Large intestine (tissue), 3 donors: ENCODE data around the gene LY9. TPM values are rescaled to one million over a fixed set of nuclear protein-coding genes. Genes with fewer than 3 reads are reported as not detected.

Experiments used
- DNase-seq, 2 donors: peaks; one replicate each; pipeline versions ENCODE4 v3.0.0 to v3.0.0-alpha.2; 2013
- H3K27ac ChIP-seq: one replicate; pipeline ENCODE4 v1.5.1; 2013; ENCODE audit warnings: low read length
- H3K27me3 ChIP-seq: 2 replicates; pipeline ENCODE4 v1.6.1; 2013; ENCODE audit warnings: low read length; ENCODE audit not compliant: control insufficient read depth, insufficient read depth
- H3K36me3 ChIP-seq: 2 replicates; pipeline ENCODE4 v1.6.1; 2013; ENCODE audit warnings: low read length; ENCODE audit not compliant: control insufficient read depth, insufficient read depth
- H3K4me1 ChIP-seq: one replicate; pipeline ENCODE4 v1.6.1; 2013; ENCODE audit warnings: low read length; ENCODE audit not compliant: control insufficient read depth, insufficient read depth
- H3K4me3 ChIP-seq: one replicate; pipeline ENCODE4 v1.5.1; 2013; ENCODE audit warnings: low read length
- H3K9me3 ChIP-seq: one replicate; pipeline ENCODE4 v1.6.1; 2013; ENCODE audit warnings: mild to moderate bottlenecking, low read depth, low read length, moderate library complexity; ENCODE audit not compliant: control insufficient read depth
- WGBS: methylation state at CpG from one replicate; pipeline ENCODE4 v1.1.5; 2013; ENCODE audit warnings: low lambda C conversion rate; ENCODE audit not compliant: insufficient coverage; 5-methylcytosine and 5-hydroxymethylcytosine counted together
- polyA plus RNA-seq: library from polyadenylated mRNA; unstranded; fragments of 120-200 nt; gene quantifications from one replicate; pipeline ENCODE4 v1.2.1, GENCODE V29; 2013

The LY9 gene
- polyA plus RNA-seq, 1 donor: 0.72 TPM

GRCh38 chr1:160846281-160846680 lies 50.3 kb downstream of the LY9 start:
- no peak for DNase-seq
- Histone ChIP-seq H3K4me3 (no peak overlapping the region), H3K4me1 (peaks cover 5% of the 10 kb centered on the region), H3K36me3 (no peaks in the 10 kb centered on the region), H3K9me3 (peaks cover 3% of the 10 kb centered on the region), H3K27me3 (no peaks in the 10 kb centered on the region), H3K27ac (no peak overlapping the region)
- WGBS: 91% methylated on average over 4 of the region's 12 CpGs

DNA sequence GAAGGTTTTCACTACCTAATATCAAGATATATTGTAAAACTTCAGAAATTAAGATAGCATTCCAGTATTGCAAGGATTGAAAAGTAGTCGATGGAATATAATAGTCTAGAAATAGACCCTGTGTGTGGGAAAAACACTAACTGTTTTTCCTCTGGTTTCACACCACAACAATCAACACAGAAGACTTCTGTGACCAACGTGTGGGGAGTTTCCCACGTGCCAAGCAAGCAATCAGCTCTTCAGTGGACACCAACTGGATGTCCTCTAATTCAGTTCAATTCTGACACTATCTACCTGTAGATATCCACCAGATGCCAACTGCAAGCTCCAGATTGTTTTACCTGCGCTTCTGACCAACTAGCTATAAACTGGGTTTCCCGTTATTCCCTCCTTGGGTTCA lies 54.6 kb downstream of the LY9 start:
- WGBS: no CpG with 5 or more reads among the region's 5 CpGs
- Histone ChIP-seq H3K36me3 (no peaks in the 10 kb centered on the region), H3K4me3 (no peak overlapping the region), H3K9me3 (no peaks in the 10 kb centered on the region), H3K27me3 (no peaks in the 10 kb centered on the region), H3K4me1 (peaks cover 5% of the 10 kb centered on the region), H3K27ac (peak overlapping the region; percentile 46)
- no peak for DNase-seq

DNA sequence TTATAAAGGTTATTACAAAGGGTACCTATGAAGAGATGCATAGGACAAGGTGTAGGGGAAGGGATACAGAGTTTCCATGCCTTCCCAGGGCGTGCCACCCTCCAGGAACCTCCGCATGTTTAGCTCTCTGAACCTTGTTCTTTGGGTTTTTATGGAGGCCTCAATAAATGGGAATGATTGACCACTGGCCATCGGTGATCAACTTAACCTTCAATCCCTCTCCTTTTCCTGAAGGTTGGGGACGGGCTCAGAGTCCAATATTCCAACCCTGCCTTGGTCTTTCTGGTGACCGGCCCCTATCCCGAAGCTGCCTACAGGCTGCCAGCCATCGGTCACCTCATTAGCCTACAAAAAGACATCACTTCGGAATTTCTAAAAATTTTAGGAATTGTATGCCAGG lies 55.0 kb downstream of the LY9 start:
- no CpG with 5 or more reads among the region's 8 CpGs for WGBS
- peaks cover 5% of the 10 kb centered on the region for H3K4me1 ChIP-seq
- DNase-seq: peak; percentile 43 to 80
- H3K36me3 ChIP-seq: no peaks in the 10 kb centered on the region
- peak overlapping the region; percentile 46 for H3K27ac ChIP-seq
- no peaks in the 10 kb centered on the region for H3K9me3 ChIP-seq
- H3K27me3 ChIP-seq: no peaks in the 10 kb centered on the region
- no peak overlapping the region for H3K4me3 ChIP-seq

GRCh38 chr1:160853014-160853413 lies 57.0 kb downstream of the LY9 start:
- Histone ChIP-seq H3K27ac (no peak overlapping the region), H3K4me1 (peaks cover 5% of the 10 kb centered on the region), H3K4me3 (no peak overlapping the region), H3K36me3 (no peaks in the 10 kb centered on the region), H3K9me3 (no peaks in the 10 kb centered on the region), H3K27me3 (no peaks in the 10 kb centered on the region)
- WGBS: 100% methylated on average over 2 of the region's 3 CpGs
- DNase-seq: no peak

- H3K9me3 ChIP-seq: no peaks in the 10 kb centered on the region
- DNase-seq: no peak
- no peak overlapping the region for H3K27ac ChIP-seq
- no peaks in the 10 kb centered on the region for H3K36me3 ChIP-seq
- no peaks in the 10 kb centered on the region for H3K27me3 ChIP-seq
- H3K4me1 ChIP-seq: peaks cover 11% of the 10 kb centered on the region
- WGBS: 100% methylated on average over 1 of the region's 2 CpGs
- H3K4me3 ChIP-seq: no peak overlapping the region
Measured at GRCh38 chr1:160853754-160854153, 57.8 kb downstream of the LY9 start.

DNA sequence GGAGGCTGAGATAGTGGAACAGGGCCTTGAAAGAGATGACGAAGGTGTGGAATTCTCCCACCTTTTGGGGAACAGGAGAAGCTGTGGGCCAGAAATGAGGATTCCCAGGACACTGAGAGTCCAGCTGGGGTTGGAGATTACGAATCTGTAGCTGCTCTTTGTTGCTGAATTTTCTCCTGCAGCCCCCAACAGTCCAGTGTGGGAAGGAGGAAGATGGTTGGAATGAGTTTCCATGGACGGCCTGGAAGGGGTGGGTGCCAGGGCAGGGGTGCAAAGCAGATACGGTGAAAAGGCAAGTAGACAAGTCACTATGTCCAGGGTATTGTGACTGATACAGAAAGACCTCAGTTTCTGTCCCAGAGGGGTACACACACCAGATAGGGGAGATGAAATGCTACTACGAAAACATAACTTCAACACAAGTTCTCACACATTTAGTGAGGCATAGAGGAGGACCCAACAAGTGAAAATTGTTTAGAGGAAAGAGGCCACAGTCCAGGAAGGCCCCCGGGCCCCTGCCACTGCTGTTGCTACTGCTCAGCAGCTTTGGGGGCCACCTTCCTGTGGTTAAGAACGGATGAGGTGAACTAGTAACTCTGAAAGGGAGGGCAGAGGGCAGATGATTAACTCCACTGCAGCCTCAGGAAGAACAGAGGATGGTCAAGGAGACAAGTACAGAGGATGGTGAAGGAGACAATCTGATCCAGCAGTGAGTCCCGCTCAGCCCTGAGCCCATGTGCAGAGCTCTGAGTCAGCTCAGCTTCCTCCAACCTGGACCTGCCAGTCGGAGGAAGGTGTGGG lies 59.4 kb downstream of the LY9 start:
- DNase-seq: no peak
- H3K9me3 ChIP-seq: no peaks in the 10 kb centered on the region
- no peak overlapping the region for H3K27ac ChIP-seq
- no peaks in the 10 kb centered on the region for H3K36me3 ChIP-seq
- peaks cover 10% of the 10 kb centered on the region for H3K4me1 ChIP-seq
- H3K4me3 ChIP-seq: no peak overlapping the region
- no peaks in the 10 kb centered on the region for H3K27me3 ChIP-seq
- WGBS: no CpG with 5 or more reads among the region's 9 CpGs

GRCh38 chr1:160858097-160858496 lies 62.1 kb downstream of the LY9 start:
- Histone ChIP-seq H3K4me1 (peaks cover 6% of the 10 kb centered on the region), H3K27me3 (no peaks in the 10 kb centered on the region), H3K9me3 (no peaks in the 10 kb centered on the region), H3K27ac (no peak overlapping the region), H3K36me3 (no peaks in the 10 kb centered on the region), H3K4me3 (no peak overlapping the region)
- WGBS: no CpG with 5 or more reads among the region's 4 CpGs
- DNase-seq: peak; percentile 56 to 84

GRCh38 chr1:160858507-160858906 lies 62.5 kb downstream of the LY9 start:
- Histone ChIP-seq H3K9me3 (no peaks in the 10 kb centered on the region), H3K4me1 (peaks cover 6% of the 10 kb centered on the region), H3K4me3 (no peak overlapping the region), H3K27me3 (no peaks in the 10 kb centered on the region), H3K27ac (no peak overlapping the region), H3K36me3 (no peaks in the 10 kb centered on the region)
- DNase-seq: no peak
- no CpG with 5 or more reads among the region's 3 CpGs for WGBS

DNA sequence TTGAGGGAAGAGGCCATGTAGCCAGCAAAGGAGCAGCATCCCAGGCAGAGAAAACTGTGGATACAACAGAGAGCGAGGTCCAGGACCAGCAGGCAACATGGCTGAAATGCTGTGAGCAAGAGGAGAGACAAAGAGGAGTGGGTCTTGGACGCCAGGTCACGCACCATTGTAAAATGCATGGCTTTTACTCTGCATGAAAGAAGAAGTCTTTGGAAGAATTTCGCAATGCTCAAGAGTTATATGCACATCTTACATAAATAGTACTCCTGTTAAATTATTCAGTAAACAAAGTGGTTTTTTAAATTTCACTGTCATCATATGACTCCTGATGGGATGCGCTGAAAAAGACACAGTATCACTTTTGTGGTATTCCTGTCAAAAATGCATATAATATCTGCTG lies 63.2 kb downstream of the LY9 start:
- peaks cover 6% of the 10 kb centered on the region for H3K4me1 ChIP-seq
- no peak overlapping the region for H3K27ac ChIP-seq
- H3K36me3 ChIP-seq: no peaks in the 10 kb centered on the region
- WGBS: 100% methylated on average over 1 of the region's 5 CpGs
- H3K27me3 ChIP-seq: no peaks in the 10 kb centered on the region
- no peak overlapping the region for H3K4me3 ChIP-seq
- no peaks in the 10 kb centered on the region for H3K9me3 ChIP-seq
- DNase-seq: no peak

DNA sequence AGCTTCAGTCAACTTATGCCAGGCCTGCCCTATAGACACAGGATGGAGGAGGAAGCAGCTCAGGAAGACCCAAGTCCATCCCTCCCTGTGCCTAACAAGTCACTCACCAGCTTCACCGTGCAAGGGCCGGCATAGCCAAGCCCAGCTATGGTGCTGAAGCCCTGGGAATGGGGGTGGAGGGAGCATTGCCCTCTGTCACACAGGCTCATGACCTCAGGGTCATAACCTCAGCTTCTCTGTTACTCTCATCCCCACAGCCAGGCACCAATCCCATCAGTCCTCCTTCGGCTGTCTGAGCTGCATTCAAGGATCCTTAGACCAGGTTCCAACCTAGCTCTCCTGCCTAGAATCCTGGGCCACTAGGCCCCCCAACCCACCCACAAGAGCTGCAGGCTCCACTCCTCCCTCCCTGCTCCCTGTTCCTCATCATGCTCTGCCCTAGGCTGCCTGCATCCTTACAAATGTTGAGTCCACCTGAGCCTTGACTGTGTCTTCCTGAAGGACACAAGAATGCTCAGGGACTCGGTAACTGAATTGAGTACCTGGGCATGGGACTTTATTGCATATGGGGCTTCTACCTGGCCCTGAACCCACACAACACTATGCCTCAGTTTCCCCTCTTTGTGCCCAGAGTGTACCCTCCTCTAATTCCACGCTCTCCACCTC lies 65.0 kb downstream of the LY9 start:
- Histone ChIP-seq H3K27ac (no peak overlapping the region), H3K4me1 (peaks cover 17% of the 10 kb centered on the region), H3K9me3 (no peaks in the 10 kb centered on the region), H3K36me3 (no peaks in the 10 kb centered on the region), H3K4me3 (no peak overlapping the region), H3K27me3 (no peaks in the 10 kb centered on the region)
- no CpG with 5 or more reads among the region's 5 CpGs for WGBS
- DNase-seq: no peak
